Right lobe of liver (tissue), 4 donors: ENCODE results near the gene PDLIM5.

Experiments
- CTCF ChIP-seq, 4 donors: fragments of 200-600 bp in 3 of 4; fragments of 450-650 bp in 1 of 4; IDR thresholded peaks; one replicate each; pipeline versions ENCODE4 v1.5.1 to v1.8.0; 2016 to 2022; ENCODE audit warnings: antibody characterized with exemption in 4 of 4, mild to moderate bottlenecking in 2 of 4
- POLR2A ChIP-seq: fragments of 450-650 bp; IDR thresholded peaks from one replicate; pipeline ENCODE4 v1.6.1; 2017; ENCODE audit warnings: antibody characterized with exemption, mild to moderate bottlenecking
- donor health status: DM: no; HTN: no; CAD: no.
- donor health status: DM: no; HTN: no; CAD: no.
- donor health status: DM: no; HTN: yes; CAD: no.

GRCh38 chr4:94690851-94691254 lies 239.1 kb downstream of the PDLIM5 start:
- no peak for TF ChIP-seq POLR2A
- TF ChIP-seq CTCF (IDR thresholded peaks at IDR 0.05) = no peak
